NCI-H2196 (cell line): ENCODE results near the gene ASB8.

Experiments
- DNase-seq: peaks from one replicate; lab custom pipeline; 2025; ENCODE audit not compliant: unreplicated experiment; lab: John Stamatoyannopoulos, UW

ASB8 gene

DNA sequence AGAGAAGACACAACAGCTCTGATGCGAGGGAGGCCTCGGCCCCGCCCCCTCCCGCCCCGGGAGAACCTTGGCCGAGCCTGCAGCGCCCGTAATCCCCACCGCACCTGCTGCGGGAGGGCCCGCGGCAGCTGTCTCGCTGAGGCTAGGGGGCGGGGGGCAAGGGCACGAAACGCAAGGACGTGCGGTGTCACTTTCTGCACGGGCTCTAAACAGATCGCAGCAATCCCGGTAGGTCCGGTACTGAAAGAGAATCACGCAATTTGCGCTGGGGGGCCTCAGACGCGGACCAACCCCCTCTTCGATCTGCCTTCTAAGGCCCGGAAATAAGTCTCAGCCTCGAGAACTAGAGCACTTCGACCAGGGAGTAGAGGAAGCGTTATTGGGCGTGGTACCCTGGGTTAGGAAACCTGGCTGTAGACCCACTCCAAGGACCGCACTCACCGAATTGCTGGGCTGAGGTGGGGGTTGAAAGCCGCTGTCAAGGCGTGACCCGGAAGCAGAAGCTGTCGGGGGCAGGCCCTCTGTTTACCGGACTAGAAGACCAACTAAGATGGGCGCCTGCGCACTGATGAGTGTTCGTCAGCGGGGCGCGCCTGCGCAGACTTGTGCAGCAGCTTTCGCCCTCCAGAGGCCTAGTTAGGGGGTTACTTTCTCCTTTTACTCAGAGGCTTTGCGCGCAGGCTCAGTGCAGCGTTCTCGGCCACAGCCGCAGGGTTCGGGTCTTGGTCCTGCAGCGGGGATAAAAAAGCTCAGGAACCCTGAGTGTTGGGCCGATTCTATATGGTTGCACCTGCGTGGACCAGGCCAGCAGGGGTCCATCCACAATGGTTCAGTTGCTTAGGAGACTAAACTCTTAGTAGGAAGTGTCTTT is at the start of gene ASB8:
TSS of gene ASB8 (minus strand) at position 498 of the 871 bp plus-strand sequence. CDS start 4,019 bp downstream, outside the sequence.
- peak; percentile 96 for DNase-seq

DNA sequence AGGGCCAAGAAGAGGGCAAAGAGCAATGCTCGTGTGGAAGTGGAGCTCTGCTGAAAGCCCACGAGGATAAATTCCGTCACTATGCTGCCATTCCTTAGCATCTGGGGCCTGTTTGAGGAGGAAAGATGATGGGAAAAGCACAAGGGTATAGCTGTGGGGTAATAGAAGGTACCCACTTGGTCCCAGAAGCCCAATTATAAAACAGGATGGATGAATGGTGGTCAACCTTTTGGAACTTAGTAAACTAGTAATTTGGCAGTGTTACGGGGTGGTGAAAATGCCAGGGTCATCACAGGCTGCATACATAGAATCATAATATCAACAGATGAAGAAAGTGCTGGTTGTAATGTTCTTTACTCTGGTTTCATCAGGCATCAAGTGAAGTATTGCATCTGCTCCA is 45.9 kb upstream of the ASB8 start, which contains the start of gene OR10AD1:
TSS of gene OR10AD1 (minus strand) at position 101 of the 400 bp plus-strand sequence. CDS start at position 101, 0 bp downstream.
- DNase-seq = no peak

- DNase-seq = no peak
Measured at GRCh38 chr12:48202766-48203165, 45.5 kb upstream of the ASB8 start.

DNA sequence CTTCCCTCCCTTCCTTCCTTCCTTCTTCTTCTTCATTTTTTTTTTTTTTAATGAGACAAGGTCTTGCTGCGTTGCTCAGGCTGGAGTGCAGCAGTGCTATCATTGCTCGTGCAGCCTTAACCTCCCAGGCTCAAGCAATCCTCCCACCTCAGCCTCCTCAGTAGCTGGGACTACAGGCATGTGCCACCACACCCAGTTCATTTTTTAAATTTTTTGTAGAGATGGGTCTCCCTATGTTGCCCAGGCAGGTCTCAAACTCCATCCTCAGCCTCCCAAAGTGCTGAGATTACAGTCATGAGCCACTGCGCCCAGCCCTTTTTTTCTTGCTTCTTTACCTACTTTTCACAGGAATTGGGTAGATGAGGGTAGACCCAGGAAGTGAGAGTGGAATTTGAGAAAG is 44.2 kb upstream of the ASB8 start:
- no peak for DNase-seq

DNA sequence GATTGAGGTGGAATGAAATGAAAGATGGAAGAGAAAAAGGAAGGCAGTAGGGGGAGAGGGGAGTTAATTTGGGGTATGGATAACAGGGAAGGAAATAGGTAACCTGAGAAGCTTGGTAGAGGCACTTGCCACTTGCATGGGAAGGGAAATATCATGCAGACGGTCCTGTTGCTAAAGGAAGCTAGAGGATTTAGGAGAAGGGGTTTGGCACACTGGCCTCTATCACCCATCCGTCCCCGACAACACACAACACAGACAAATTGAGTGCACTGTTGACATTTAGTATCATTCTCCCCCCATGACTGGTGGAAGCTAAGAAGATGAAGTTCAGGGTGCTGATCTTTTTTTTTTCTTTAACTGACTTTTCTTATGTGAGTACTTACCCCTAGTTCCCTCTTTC is 43.8 kb upstream of the ASB8 start:
- no peak for DNase-seq

DNA sequence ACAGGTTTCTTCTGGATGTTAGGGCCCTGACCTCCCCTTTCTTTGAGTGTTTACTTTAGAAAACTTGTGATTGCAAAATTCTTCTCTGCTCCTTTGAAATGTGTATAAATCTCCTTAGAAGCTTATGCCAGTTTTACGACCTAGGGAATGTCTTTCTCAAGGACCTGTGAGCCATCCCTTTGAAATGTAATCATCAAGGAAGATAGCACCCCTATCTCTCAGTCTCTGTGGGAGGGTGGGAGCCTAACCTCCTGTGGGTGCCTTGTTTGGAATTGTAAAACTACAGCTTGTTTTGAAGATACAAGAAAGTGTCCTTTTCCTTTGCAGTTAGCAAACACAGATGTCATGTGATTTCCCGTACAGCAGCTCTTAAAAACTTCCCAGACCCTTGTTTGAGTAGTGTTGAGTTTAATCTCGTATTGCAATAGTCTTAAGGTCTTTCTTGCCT is 42.5 kb upstream of the ASB8 start:
- DNase-seq = no peak

DNA sequence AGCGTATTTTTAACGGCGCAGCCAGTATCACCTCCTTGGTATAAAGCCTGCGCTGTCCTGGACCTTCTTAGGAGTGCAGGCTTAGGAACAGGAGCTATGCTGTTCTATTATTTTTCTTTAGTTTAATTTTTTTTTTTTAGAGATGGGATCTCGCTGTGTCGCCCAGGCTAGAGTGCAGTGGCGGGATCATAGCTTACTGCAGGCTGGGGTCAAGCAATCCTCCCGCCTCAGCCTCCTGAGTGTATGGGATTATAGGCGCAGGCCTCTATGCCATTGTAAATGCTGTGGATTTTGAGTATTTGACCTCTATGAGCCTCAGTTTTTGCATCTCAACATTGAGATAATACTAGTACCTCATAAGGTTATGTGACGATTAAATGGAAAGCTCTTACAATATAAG is 41.7 kb upstream of the ASB8 start:
- no peak for DNase-seq

DNA sequence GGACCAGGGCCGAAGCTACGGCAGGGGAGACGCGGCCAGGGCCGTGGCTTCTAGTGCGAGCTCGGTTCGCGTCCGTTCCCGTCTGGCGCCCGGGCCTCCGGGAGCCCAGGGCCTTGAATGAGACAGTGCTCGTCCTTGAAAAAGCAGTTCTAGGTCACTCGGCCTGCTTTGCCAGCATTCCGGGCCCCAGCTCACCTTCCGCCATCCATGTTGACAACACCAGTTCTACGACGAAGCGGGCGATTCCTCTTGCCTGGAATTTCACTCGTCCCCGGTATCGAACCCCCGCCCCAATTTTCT is 41.3 kb upstream of the ASB8 start:
- DNase-seq = no peak

GRCh38 chr12:48197971-48198671 is 40.8 kb upstream of the ASB8 start:
- DNase-seq = peak; percentile 81

- no peak for DNase-seq
Measured at GRCh38 chr12:48197549-48197970, 40.2 kb upstream of the ASB8 start.

GRCh38 chr12:48194799-48195201 is 37.5 kb upstream of the ASB8 start:
- DNase-seq = no peak

DNA sequence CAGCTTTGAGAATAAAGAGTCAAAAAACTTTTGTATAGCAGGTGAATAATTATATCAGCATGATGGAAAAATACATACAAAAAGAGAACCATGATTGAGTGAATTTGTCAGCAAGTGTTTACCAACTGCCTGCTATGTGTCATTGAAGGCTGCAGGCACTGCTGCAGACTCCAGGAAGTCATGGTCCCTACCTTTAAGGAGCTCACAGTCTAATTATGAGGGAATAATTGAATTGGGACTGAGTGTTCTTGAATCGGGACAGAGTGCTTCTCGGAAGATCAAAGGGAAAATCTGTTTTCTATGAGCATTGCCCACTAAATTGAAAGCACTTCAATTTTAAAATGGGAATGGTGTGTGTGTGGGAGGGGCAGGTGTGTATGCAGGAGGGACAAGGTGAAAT is 36.3 kb upstream of the ASB8 start:
- DNase-seq = no peak

- DNase-seq = no peak
Measured at GRCh38 chr12:48192861-48193260, 35.5 kb upstream of the ASB8 start.

- no peak for DNase-seq
Measured at GRCh38 chr12:48191096-48191495, 33.8 kb upstream of the ASB8 start.

GRCh38 chr12:48189331-48190125 is 32.2 kb upstream of the ASB8 start:
- peak; percentile 65 for DNase-seq

DNA sequence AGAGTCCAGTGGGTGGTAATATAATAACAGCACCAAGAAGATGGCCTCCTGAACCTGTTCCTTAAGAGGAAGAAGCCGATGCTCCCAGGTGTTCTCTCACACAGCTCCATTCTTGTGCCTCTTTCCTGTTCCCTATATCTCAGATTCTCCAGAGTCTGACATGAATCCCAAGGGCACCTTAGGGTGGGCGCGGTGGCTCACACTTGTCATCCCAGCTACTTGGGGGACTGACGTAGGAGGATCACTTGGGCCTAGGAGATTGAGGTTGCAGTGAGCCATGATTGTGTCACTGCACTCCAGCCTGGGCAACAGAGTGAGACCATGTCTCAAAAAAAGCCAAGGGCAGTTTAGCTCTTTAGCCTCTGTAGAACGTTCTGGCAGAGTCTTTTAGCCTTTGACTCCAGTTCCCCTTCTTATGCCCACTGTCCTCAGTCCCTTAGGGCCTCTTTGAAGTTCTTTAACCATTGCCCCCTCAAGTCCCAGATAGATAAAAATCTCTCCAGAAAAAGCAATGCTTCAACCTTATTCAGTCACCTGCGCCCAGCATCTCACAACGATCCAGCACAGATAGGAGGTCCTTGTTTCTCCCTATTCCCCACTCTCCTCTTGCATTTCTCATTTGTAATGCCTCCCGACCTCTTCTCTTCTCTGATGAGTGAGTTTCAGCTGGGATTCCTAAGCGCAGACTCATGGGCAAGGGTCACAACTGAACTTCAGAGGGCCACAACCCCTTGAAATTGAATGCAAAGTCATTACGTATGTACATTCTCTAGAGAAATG is 30.8 kb upstream of the ASB8 start:
- no peak for DNase-seq

GRCh38 chr12:48185181-48185919 is 28.0 kb upstream of the ASB8 start:
- DNase-seq = no peak

DNA sequence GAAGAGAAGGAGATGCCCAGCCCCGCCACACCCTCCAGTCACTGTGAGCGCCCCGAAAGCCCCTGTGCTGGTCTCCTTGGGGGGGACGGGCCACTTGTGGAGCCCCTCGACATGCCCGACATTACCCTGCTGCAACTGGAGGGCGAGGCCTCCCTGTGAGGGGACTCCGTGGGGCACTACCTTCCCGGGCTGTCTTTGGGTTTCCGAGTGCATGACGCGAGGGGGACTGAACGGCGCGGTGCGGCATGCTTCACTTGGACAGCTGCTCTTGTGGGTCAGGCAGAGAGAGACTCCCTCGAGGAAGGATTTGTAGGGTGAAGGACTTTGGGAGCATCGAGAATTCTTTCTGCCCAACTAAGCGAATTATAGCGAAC is 27.2 kb upstream of the ASB8 start:
- DNase-seq = no peak

DNA sequence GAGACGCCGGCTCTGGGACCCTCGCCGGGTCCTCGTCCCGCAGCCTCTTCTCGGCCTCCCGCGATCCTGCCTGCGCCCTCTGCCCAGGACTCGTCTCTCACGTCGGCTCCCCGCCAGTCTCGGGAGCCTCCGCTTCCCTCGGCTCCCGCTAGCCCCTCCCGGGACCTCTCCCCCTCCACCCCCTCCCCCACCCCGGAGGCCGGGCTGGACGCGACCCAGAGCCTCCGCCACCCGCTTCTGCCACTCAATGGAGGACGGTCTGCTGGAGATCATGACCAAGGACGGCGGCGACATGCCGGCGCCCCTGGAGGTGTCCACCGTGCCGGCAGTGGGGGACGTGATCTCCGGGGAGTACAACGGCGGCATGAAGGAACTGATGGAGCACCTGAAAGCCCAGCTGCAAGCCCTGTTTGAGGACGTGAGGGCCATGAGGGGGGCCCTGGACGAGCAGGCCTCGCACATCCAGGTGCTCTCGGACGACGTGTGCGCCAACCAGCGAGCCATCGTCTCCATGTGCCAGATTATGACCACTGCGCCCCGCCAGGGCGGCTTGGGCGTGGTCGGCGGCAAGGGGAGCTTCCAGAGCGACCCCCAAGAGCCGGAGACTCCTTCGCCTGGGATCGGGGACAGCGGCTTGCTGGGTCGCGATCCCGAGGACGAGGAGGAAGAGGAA is 26.7 kb upstream of the ASB8 start:
- no peak for DNase-seq
